NT2/D1 (cell line): Measurements from ENCODE around the gene PDSS2.

ENCODE experiments used
- DNase-seq: peaks from one replicate; pipeline ENCODE4 v3.0.0-alpha.2; 2011; ENCODE audit warnings: low read depth, low spot score
- H3K27me3 ChIP-seq: 2 replicates; pipeline ENCODE4 v1.6.0; 2011; ENCODE audit warnings: mild to moderate bottlenecking; ENCODE audit not compliant: insufficient read length, insufficient read depth
- H3K36me3 ChIP-seq: 2 replicates; pipeline ENCODE4 v1.6.1; 2011; ENCODE audit warnings: mild to moderate bottlenecking, low read length, mixed read lengths; ENCODE audit not compliant: insufficient read depth, insufficient read length
- H3K4me1 ChIP-seq: 2 replicates; pipeline ENCODE4 v1.5.1; 2011; ENCODE audit not compliant: insufficient read depth, insufficient read length
- H3K4me3 ChIP-seq: 2 replicates; pipeline ENCODE4 v1.5.1; 2011; ENCODE audit warnings: low read depth; ENCODE audit not compliant: insufficient read length
- H3K9ac ChIP-seq: 2 replicates; pipeline ENCODE4 v1.6.0; 2011; ENCODE audit warnings: low read depth; ENCODE audit not compliant: insufficient read length
- H3K9me3 ChIP-seq: 2 replicates; pipeline ENCODE4 v1.5.1; 2011; ENCODE audit warnings: mild to moderate bottlenecking, low read length; ENCODE audit not compliant: insufficient read depth
- SUZ12 ChIP-seq: IDR thresholded peaks from 2 replicates; pipeline ENCODE4 v1.6.1; 2011; ENCODE audit not compliant: insufficient read length, insufficient read depth; ENCODE audit errors: extremely low read depth
- YY1 ChIP-seq: IDR thresholded peaks from 2 replicates; pipeline ENCODE4 v1.6.1; 2011; ENCODE audit not compliant: insufficient read length, insufficient read depth
- ZNF274 ChIP-seq: IDR thresholded peaks from 2 replicates; pipeline ENCODE4 v1.6.1; 2011; ENCODE audit warnings: mild to moderate bottlenecking, low read depth, low read length

PDSS2 gene

DNA sequence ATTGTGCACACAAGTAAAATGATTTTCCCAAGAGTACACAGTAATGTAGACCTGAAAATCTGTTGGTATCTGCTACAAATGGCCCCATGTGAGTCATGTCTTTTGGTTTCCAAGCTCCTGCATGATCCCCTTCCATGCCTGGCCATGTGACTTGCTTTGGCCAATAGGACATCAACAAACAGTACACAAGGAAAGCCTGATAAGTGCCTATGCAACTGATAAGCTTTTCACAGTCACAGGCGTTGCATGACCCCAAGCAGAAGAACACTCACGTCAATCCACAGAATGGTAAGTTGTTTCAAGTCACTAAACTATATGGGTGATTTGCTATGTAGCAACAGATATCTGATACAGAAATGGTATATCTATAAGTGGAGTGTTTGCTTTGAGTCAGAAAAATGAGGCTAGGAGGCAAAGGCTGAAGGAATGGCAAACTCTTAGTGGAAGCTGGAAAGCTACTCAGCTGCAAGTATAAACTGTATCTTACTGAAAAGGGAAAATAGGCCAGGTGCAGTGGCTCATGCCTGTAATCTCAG, 184.0 kb downstream of the PDSS2 start:
- H3K9me3 ChIP-seq = no peaks in the 10 kb centered on the region
- no peaks in the 10 kb centered on the region for H3K36me3 ChIP-seq
- no peaks in the 10 kb centered on the region for H3K4me1 ChIP-seq
- H3K4me3 ChIP-seq = no peak overlapping the region
- H3K27me3 ChIP-seq = no peaks in the 10 kb centered on the region
- no peak overlapping the region for H3K9ac ChIP-seq
- no peak for DNase-seq
- no peak for TF ChIP-seq ZNF274
- no peak for TF ChIP-seq YY1
- no peak for TF ChIP-seq SUZ12

DNA sequence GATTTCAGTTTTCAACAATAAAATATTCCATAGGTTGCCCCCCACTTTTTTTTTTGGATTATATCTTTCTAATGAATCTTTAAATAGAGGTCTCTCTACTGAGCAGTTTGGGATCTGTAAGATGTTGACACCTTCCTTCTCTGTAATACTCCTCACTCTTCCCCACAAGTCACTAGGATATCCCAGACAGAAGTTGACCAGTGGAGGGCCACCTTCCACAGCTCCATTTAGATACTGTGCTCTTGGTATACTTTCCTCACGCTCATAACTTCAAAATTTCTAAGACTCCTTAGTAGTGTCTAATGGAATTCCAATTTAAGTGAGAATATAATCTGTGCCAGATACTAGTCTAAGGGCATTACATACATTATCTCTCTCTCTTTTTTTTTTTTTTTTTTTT, 185.1 kb downstream of the PDSS2 start:
- no peaks in the 10 kb centered on the region for H3K36me3 ChIP-seq
- H3K9me3 ChIP-seq = no peaks in the 10 kb centered on the region
- no peaks in the 10 kb centered on the region for H3K27me3 ChIP-seq
- no peak overlapping the region for H3K9ac ChIP-seq
- no peak for TF ChIP-seq ZNF274
- TF ChIP-seq YY1 = no peak
- TF ChIP-seq SUZ12 = no peak
- DNase-seq = no peak
- no peaks in the 10 kb centered on the region for H3K4me1 ChIP-seq
- no peak overlapping the region for H3K4me3 ChIP-seq

DNA sequence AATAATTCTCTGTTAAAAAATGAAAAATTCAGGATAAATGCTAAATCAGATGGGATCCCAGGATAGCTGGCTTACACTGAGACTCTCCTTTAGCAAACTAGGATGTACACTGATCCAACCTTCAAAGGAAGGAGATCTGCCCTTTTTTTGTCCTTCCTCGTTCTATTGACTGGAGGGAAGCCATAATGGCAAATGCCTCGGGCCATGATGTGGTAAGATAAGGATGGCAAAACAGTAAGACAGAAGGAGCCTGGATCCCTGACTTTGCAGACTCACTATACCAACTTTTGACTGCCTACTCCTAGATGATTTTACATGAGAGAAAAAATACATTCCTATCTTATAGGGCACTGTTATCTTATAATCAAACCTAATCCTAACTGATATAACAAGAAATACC, 187.1 kb downstream of the PDSS2 start:
- no peaks in the 10 kb centered on the region for H3K9me3 ChIP-seq
- H3K36me3 ChIP-seq = no peaks in the 10 kb centered on the region
- DNase-seq = no peak
- H3K9ac ChIP-seq = no peak overlapping the region
- TF ChIP-seq YY1 (no peak), SUZ12 (no peak), ZNF274 (no peak)
- no peak overlapping the region for H3K4me3 ChIP-seq
- no peaks in the 10 kb centered on the region for H3K4me1 ChIP-seq
- H3K27me3 ChIP-seq = no peaks in the 10 kb centered on the region

DNA sequence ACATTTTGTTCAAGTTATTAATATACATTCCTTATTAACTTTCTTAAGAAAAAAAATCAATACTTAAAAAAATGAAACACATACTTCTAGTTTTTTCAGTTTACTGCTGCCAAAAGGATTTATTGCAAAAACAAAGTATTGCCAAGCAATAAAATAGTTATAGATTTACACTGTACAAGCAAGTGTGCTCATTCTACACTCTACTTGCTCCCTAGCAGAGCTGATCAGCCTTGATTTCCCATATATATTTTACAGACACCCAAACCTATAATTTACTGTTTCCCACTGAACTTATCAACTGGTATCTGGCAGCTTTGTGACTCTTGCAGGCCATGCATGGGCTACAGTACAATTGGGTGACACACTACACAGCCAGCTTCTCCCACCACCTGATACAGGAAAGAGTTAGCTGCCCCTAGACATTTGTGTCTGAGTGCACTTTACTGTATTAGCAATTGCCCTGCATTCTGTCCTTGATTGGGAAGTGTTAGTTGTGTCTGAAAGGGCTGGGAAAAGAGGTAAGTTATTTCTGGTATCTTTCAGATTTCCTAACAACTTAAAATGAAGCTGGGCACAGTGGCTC, 188.1 kb downstream of the PDSS2 start:
- Histone ChIP-seq H3K27me3 (no peaks in the 10 kb centered on the region), H3K4me1 (no peaks in the 10 kb centered on the region), H3K36me3 (no peaks in the 10 kb centered on the region), H3K4me3 (no peak overlapping the region), H3K9me3 (no peaks in the 10 kb centered on the region), H3K9ac (no peak overlapping the region)
- TF ChIP-seq SUZ12 = no peak
- TF ChIP-seq ZNF274 = no peak
- no peak for TF ChIP-seq YY1
- no peak for DNase-seq

DNA sequence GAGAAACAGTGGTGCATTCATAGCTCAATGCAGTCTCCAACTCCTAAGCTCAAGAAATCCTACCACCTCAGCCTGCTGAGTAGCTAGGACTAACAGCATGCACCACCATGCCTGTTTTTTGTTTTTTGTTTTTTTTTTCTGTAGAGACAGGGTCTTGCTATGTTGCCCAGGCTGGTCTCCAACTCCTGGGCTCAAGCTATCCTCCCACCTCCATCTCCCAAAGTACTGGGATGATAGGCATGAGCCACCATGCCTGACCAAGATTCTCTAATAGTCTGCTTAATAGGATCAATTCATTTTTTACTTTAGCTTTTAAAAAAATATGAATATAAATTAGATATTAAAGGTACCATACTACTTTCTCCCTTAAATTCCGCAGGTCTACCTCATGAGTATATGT, 191.7 kb downstream of the PDSS2 start:
- TF ChIP-seq SUZ12 (no peak), YY1 (no peak), ZNF274 (no peak)
- no peak for DNase-seq
- H3K9ac ChIP-seq = no peak overlapping the region
- H3K9me3 ChIP-seq = no peaks in the 10 kb centered on the region
- H3K27me3 ChIP-seq = no peaks in the 10 kb centered on the region
- no peaks in the 10 kb centered on the region for H3K4me1 ChIP-seq
- no peak overlapping the region for H3K4me3 ChIP-seq
- no peaks in the 10 kb centered on the region for H3K36me3 ChIP-seq

DNA sequence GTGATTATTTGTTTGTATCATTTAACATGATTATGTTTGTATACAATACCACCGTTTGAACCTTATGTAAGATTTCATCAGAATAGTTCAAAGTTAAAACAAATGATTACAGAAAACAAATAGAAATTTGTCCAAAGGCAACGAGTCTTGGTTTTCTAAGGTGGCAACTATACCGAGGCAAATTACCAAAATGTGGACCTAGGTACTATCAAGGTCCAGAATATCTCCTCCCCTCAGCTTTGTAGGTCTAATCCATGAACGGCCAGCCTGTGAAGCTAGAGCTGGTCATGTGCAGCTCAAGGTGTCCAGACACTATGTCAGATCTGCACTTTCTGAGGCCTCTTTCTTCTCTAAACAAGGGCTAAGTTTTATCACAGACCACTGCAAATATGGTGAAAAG, 192.4 kb downstream of the PDSS2 start:
- Histone ChIP-seq H3K27me3 (no peaks in the 10 kb centered on the region), H3K4me1 (no peaks in the 10 kb centered on the region), H3K9me3 (no peaks in the 10 kb centered on the region), H3K36me3 (no peaks in the 10 kb centered on the region), H3K4me3 (no peak overlapping the region), H3K9ac (no peak overlapping the region)
- DNase-seq = no peak
- TF ChIP-seq ZNF274 (no peak), YY1 (no peak), SUZ12 (no peak)

DNA sequence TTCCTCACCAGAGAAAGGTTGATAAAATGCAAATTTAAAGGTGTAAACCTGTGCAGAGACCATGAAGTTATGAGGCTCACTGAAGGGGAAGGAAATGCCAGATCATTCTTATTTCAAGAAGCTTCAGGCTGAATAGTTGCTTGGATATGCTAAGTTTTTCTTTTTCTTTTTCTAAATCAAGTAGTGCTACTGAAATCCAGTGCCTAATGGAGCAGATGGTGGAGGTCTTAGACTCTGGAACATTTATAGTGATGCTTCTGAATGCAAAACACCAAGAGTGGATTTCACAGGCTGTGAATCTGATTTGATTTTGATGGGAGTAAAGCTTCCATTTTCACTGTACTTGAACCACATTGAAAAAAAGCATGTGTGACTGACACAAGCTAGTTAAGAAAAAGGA, 192.8 kb downstream of the PDSS2 start:
- H3K36me3 ChIP-seq = no peaks in the 10 kb centered on the region
- no peaks in the 10 kb centered on the region for H3K9me3 ChIP-seq
- H3K4me1 ChIP-seq = no peaks in the 10 kb centered on the region
- H3K4me3 ChIP-seq = no peak overlapping the region
- no peak for TF ChIP-seq ZNF274
- no peak for TF ChIP-seq YY1
- TF ChIP-seq SUZ12 = no peak
- DNase-seq = no peak
- no peak overlapping the region for H3K9ac ChIP-seq
- H3K27me3 ChIP-seq = no peaks in the 10 kb centered on the region
